OCI-LY7 (cell line): Measurements from ENCODE around the gene MEGF6.

Source experiments
- EZH2phosphoT487 ChIP-seq: fragments of 200-600 bp; sonication (generic); IDR thresholded peaks from 2 replicates; pipeline ENCODE4 v1.6.1; 2018; ENCODE audit warnings: low read depth, borderline replicate concordance, mild to moderate bottlenecking, mixed run types, antibody characterized with exemption, low read length, moderate library complexity, mixed read lengths
- TF ChIP-seq, protein P1 (sequence below): fragments of 200-600 bp; sonication (generic); conservative IDR thresholded peaks from 2 replicates; pipeline ENCODE4 v1.5.1; 2014; ENCODE audit warnings: mild to moderate bottlenecking, antibody characterized with exemption, low read length, moderate library complexity, mixed read lengths

DNA sequence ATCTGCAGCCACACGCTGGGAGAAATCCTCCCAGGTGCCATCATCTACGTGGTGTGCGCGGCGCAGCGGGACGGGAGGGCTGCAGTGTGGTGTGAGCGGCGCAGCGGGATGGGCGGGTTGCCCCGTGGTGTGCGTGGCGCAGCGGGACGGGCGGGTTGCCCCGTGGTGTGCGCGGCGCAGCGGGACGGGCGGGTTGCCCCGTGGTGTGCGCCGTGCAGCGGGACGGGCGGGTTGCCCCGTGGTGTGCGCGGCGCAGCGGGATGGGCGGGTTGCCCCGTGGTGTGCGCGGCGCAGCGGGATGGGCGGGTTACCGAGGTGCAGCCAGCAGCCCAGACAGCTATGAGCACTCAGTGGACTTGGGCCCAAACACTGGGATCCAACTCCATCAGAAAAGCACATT lies 33.9 kb upstream of the MEGF6 start:
- TF ChIP-seq, protein P1, sequence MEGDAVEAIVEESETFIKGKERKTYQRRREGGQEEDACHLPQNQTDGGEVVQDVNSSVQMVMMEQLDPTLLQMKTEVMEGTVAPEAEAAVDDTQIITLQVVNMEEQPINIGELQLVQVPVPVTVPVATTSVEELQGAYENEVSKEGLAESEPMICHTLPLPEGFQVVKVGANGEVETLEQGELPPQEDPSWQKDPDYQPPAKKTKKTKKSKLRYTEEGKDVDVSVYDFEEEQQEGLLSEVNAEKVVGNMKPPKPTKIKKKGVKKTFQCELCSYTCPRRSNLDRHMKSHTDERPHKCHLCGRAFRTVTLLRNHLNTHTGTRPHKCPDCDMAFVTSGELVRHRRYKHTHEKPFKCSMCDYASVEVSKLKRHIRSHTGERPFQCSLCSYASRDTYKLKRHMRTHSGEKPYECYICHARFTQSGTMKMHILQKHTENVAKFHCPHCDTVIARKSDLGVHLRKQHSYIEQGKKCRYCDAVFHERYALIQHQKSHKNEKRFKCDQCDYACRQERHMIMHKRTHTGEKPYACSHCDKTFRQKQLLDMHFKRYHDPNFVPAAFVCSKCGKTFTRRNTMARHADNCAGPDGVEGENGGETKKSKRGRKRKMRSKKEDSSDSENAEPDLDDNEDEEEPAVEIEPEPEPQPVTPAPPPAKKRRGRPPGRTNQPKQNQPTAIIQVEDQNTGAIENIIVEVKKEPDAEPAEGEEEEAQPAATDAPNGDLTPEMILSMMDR, result no peak
- TF ChIP-seq EZH2phosphoT487, result no peak
